GM18951 (cell line): Measurements from ENCODE around the gene KPNA2.

Source experiments
- POLR2A ChIP-seq: IDR thresholded peaks from 4 replicates; pipeline ENCODE4 v1.6.1; 2011; ENCODE audit warnings: mild to moderate bottlenecking; ENCODE audit not compliant: insufficient read length, insufficient read depth; ENCODE audit errors: extremely low read depth
- in situ Hi-C: fragments of 300-500 bp; cut with MboI; formaldehyde crosslinking; loops from one replicate; pipeline ENCODE4 v1.12.0; 2022; ENCODE audit warnings: low sequenced_read_pairs, mixed read lengths, inconsistent platforms; ENCODE audit not compliant: unreplicated experiment

KPNA2 gene

GRCh38 chr17:68087851-68088250 is 52.3 kb downstream of the KPNA2 start:
- no peak for TF ChIP-seq POLR2A
- in situ Hi-C loops = no loop called here

DNA sequence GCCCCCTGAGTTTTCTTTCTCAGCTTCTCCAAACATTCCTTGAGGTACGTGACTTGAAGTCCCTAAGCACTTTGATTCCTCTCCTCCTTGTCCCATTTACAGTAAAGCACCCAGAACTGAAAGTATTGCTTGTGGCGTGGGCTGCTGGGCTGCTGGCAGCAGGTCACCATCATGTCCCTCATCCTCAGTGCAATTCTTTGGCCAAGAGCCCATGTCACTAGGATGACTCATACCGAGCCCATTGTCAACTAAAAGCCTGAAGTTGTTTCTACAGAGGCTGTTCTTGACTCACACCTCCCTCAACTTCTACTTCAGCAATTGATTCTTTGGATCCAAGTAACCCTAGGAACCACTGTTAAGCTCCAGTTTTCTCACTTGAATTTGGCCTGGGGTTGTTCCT is 54.3 kb downstream of the KPNA2 start:
- in situ Hi-C loops = no loop called here
- no peak for TF ChIP-seq POLR2A

- in situ Hi-C loops = no loop called here
Measured at GRCh38 chr17:68094481-68095078, 59.0 kb downstream of the KPNA2 start.

GRCh38 chr17:68095205-68095811 is 59.8 kb downstream of the KPNA2 start:
- no peak for TF ChIP-seq POLR2A
- in situ Hi-C loops = no loop called here

More at GRCh38 chr17:68094481-68095078, 59.0 kb downstream of the KPNA2 start:
- TF ChIP-seq POLR2A = no peak

GRCh38 chr17:68096111-68096510 is 60.6 kb downstream of the KPNA2 start:
- TF ChIP-seq POLR2A = no peak
- in situ Hi-C loops = no loop called here
